Neuron (in vitro differentiated cells): ENCODE data around the gene SERPINA3.

ENCODE experiments used
- H2AFZ ChIP-seq: one replicate; pipeline ENCODE4 v1.6.1; 2013; ENCODE audit warnings: low read depth, mild to moderate bottlenecking, inconsistent platforms, low read length, moderate library complexity
- H3K27me3 ChIP-seq: one replicate; pipeline ENCODE4 v1.6.1; 2013; ENCODE audit warnings: low read length; ENCODE audit not compliant: insufficient read depth
- H3K36me3 ChIP-seq: one replicate; pipeline ENCODE4 v1.6.1; 2013; ENCODE audit warnings: low read length; ENCODE audit not compliant: insufficient read depth
- H3K4me1 ChIP-seq: one replicate; pipeline ENCODE4 v1.6.1; 2013; ENCODE audit warnings: low read length; ENCODE audit not compliant: insufficient read depth
- H3K4me3 ChIP-seq: 2 replicates; pipeline ENCODE4 v1.5.1; 2013; ENCODE audit warnings: mild to moderate bottlenecking, low read length, moderate library complexity
- H3K9me3 ChIP-seq: one replicate; pipeline ENCODE4 v1.6.1; 2013; ENCODE audit warnings: low read length

The SERPINA3 gene

DNA sequence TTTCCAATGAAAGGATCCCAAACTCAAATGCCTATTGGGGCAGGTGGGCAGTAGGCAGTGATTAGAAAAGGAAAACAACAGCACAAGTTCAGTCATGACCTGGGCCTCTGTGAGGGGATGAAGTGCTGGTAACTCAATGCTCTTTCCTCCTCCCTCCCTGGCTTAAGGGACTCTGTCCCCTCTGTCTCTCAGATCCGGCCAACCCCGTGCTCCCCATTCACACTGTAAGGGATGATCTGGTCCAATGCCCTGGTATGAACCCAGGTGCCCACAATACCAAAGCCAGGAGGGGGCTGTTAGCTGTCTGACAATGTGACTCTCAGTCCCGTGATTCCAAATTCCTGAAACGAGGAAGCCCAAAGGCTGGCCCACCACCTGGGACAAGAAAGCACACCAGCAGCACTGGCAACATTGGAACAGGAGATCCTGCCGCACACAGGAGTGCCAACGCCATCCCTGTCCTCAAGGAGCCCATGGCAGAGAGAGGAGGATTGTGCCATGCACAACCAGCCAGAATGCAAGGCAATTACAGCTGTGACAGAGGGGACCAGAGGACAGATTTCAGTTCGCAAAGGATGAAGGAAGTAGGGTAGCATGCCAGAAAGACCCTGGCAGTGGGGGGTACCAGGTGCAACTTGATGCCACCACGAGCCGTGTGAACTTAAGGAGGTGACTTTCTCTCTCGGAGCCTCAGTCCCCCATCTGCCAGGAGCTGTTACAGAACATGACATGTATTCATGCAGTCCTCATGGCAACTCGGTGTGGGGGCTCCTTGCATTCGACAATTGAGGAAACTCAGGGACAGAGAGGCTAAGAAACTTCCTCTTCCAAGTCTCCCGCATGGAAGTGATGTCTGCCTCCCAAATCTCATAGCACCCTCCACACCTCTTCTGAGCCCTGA lies 37.6 kb downstream of the SERPINA3 start:
- Histone ChIP-seq H2AFZ (no peak overlapping the region), H3K36me3 (no peaks in the 10 kb centered on the region), H3K4me1 (no peaks in the 10 kb centered on the region), H3K4me3 (no peak overlapping the region), H3K9me3 (no peaks in the 10 kb centered on the region), H3K27me3 (no peaks in the 10 kb centered on the region)

DNA sequence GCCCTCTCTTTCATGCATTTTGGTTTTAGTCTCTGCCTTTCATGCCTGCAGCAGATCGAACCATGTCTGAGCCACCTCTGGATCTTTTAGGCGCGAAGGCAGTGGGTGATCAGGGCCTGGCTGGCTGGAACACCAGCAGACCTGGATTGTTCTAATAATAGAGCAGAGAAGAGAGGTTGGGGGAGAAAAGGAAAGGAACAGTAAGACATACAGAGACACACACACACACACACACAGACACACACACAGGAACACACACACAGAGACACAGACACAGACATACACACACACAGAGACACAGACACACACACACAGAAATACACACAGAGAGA lies 38.2 kb downstream of the SERPINA3 start:
- Histone ChIP-seq H3K36me3 (no peaks in the 10 kb centered on the region), H3K4me3 (no peak overlapping the region), H2AFZ (no peak overlapping the region), H3K4me1 (no peaks in the 10 kb centered on the region), H3K9me3 (no peaks in the 10 kb centered on the region), H3K27me3 (no peaks in the 10 kb centered on the region)

DNA sequence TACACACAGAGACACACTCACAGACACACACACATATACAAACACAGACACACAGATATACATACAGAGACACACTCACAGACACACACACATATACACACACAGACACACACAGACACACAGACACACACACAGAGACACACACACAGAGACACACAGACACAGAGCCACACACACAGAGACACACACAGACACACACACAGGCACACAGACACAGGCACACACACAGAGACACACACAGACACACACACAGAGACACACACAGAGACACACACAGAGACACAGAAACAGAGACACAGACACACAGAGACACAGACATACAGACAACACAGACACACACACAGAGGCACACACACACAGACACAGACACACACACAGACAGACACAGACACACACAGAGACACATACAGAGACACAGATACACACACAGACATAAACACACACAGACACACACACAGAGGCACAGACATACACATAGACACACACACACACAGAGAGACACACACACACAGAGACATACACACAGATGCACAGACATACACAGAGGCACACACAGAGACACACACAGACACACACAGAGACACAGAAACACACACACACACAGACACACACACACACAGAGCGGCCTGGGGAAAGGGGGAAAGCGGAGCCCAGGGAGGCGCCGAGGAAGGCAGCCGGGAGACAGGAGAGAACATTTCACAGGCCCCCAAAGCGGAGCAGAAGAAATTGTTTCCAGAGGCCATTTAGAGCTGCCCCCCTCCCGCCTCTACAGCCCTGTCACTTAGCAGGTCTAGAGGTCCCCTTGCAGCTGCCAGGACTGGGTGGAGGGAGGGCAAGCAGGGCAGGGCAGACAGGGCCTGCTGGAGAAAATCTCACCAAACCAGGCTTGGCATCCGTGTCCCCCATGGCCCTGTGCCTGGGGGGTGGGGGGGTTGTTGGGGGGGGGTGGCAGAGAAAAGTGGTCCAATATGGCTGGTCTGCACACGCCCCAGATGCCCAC lies 38.9 kb downstream of the SERPINA3 start:
- no peaks in the 10 kb centered on the region for H3K36me3 ChIP-seq
- no peak overlapping the region for H2AFZ ChIP-seq
- no peak overlapping the region for H3K4me3 ChIP-seq
- no peaks in the 10 kb centered on the region for H3K9me3 ChIP-seq
- H3K27me3 ChIP-seq = no peaks in the 10 kb centered on the region
- H3K4me1 ChIP-seq = no peaks in the 10 kb centered on the region

DNA sequence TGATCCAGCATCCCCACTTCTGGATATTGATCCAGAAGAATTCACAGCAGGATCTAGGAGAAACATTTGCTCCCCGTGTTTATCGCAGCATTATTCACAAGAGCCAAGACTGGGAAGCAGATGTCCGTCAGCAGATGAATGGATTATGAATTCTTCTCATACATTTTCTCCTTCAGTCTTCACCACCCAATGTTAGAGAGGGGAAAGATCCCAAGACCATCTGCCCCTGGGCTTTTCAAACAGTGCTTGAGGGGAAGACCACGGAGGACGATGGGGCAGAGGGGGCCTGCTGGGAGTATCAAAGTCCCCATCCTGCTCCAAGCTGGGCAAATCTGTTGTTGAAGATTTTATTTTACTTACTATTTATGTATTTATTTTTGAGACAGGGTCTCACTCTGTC lies 41.1 kb downstream of the SERPINA3 start:
- H3K4me1 ChIP-seq = no peaks in the 10 kb centered on the region
- no peaks in the 10 kb centered on the region for H3K9me3 ChIP-seq
- H3K36me3 ChIP-seq = no peaks in the 10 kb centered on the region
- no peak overlapping the region for H2AFZ ChIP-seq
- H3K27me3 ChIP-seq = no peaks in the 10 kb centered on the region
- H3K4me3 ChIP-seq = no peak overlapping the region

DNA sequence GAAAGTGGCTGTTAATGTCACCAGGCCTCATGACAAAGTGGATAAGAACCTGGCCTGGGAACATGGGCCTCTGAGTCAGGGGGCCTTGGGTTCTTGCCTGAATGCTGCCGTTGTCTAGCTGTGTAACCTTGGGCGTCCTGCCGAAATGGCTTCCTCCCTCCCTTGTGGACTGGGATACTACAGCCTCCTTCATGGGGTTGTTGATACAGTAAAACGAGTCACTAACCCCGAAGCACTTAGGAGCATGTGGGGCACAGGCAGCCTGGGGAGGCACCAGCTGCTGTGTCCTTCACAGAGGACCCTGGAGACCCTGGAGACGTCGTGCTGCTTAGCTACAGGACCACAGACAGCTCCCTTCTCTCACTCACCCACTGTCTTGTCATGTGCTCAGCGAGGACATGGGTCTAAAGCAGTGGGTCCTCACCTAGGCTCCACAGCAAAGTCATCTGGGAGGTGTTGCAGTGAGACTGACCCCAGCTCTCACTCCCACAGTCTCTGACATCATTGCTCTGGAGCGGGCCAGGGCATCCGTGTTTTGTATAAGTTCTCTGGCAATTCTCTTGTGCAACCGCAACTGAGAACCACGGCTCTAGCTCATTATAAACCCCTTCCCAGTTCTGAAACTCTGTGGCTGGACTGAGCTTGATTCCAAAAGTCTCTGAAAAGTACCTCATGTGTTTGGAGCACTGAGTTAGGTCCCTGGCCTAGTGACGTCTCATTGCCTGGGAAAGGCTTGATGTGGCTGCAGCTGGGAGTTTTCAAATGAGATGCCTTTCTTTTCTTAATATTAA lies 42.1 kb downstream of the SERPINA3 start:
- H3K4me3 ChIP-seq = no peak overlapping the region
- no peak overlapping the region for H2AFZ ChIP-seq
- H3K4me1 ChIP-seq = no peaks in the 10 kb centered on the region
- H3K27me3 ChIP-seq = no peaks in the 10 kb centered on the region
- H3K9me3 ChIP-seq = no peaks in the 10 kb centered on the region
- no peaks in the 10 kb centered on the region for H3K36me3 ChIP-seq

DNA sequence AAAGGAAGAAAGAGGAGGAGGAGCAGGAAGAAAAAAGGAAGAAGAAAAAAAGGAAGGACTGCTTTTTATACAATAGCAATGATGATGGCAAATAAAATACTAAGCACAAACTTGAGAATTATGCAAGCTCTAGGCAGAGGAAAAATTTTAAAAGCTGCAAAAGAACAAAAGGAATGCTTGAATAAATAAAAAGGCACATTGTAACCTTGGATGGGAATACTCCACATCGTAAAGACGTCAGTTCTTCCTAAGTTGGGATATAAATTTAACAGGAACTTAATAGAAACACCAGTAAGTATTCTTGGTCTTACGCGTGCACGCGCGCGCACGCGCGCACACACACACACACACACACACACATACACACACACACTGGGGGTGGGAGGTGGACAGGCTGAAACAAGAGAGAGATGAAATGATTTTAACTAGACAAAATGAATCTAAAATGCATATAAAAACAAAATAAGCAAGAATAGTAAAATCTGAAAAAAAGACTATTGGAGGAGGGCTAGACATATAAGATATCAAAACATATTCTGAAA lies 43.0 kb downstream of the SERPINA3 start:
- no peaks in the 10 kb centered on the region for H3K9me3 ChIP-seq

DNA sequence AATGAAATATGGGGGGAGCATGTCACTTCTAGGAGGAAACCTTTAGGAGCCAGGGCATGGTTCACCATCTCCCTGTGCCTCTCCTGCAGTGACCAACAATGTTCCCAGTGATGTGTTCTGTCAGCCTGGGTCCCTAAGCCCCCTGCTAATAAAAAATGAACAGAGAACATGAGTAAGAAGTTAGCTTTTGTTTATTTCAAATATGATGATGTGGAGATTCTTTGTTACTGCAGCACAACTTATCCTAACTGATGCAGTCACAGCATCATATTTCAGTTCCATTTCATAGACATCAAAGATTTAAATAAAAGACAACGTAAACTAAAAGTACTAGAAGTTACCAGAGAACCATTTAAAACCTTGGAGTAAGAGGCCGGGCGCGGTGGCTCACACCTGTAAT lies 43.9 kb downstream of the SERPINA3 start:
- Histone ChIP-seq H3K9me3 (no peaks in the 10 kb centered on the region), H3K36me3 (no peaks in the 10 kb centered on the region), H3K4me1 (no peaks in the 10 kb centered on the region), H3K4me3 (no peak overlapping the region), H2AFZ (no peak overlapping the region), H3K27me3 (no peaks in the 10 kb centered on the region)

More for the DNA sequence above, 43.0 kb downstream of the SERPINA3 start:
- H2AFZ ChIP-seq = no peak overlapping the region
- H3K27me3 ChIP-seq = no peaks in the 10 kb centered on the region
- no peaks in the 10 kb centered on the region for H3K36me3 ChIP-seq
- no peak overlapping the region for H3K4me3 ChIP-seq
- H3K4me1 ChIP-seq = no peaks in the 10 kb centered on the region

DNA sequence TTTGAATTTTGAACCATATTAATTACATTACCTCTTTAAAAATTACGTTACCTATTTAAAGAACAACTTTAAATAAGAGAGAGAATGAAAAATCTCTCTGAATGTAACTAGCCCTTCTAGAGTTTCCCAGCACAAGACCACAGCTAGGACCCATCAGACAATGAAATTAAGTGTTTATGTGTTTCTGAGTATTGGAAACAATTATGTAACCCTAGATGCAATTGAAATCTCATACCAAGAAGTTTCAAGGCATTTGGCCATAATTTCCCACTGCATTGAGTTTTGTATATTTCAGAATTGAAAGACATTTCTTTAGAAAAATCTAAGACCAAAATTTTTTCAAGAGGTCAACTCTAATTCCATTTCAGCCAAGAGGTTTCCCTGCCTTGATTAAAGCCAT lies 47.1 kb downstream of the SERPINA3 start:
- no peaks in the 10 kb centered on the region for H3K27me3 ChIP-seq
- no peak overlapping the region for H2AFZ ChIP-seq
- H3K36me3 ChIP-seq = no peaks in the 10 kb centered on the region
- H3K9me3 ChIP-seq = no peaks in the 10 kb centered on the region
- H3K4me1 ChIP-seq = no peaks in the 10 kb centered on the region
- H3K4me3 ChIP-seq = no peak overlapping the region

DNA sequence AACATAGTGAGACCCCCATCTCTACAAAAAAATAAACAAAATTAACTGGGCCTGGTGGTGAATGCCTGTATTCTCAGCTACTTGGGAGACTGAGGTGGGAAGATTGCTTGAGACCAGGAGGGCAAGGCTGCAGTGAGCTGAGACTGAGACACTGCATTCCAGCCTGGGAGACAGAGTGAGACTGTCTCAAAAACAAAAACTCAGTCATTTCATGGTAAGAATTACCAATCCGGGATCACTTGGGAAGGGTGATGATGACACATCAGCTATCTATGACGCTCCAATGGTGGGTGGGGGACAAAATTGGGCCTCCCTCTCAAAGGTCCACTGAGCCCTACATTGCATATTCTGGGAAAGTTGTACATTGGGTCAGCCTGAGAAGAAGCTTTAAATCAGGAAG lies 47.7 kb downstream of the SERPINA3 start:
- Histone ChIP-seq H2AFZ (no peak overlapping the region), H3K9me3 (no peaks in the 10 kb centered on the region), H3K36me3 (no peaks in the 10 kb centered on the region), H3K4me3 (no peak overlapping the region), H3K27me3 (no peaks in the 10 kb centered on the region), H3K4me1 (no peaks in the 10 kb centered on the region)

DNA sequence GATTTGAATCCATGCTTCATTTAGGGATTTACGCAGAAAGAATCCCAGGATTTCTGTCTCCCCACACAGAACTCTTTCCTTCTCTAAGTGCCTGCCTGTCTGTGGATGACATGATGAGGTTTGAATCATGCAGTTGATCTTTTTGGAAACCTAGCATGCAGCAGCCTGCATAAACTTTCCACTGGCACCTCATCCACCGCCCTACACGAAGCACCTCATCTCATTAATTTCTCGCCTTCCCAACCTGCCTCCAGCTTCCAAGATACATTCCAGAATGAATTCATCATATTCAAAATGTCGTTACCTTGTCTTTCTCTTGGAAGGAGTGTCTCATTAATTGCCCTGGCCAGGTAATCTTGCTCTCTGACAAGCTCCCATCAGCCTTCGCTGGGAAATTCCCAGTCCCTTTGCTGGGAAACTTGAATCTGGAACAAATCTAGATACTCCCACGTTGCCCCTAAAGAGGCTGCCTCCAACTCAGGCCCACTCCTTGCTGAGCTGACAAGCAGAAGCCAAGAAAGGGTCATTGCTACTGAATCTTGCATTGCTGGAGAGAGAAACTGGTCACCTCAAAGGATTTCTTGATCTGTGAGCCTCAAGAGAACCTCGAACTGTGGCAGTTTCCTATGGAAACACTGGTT lies 48.2 kb downstream of the SERPINA3 start:
- Histone ChIP-seq H3K36me3 (no peaks in the 10 kb centered on the region), H3K27me3 (no peaks in the 10 kb centered on the region), H3K4me3 (no peak overlapping the region), H3K4me1 (no peaks in the 10 kb centered on the region), H3K9me3 (no peaks in the 10 kb centered on the region), H2AFZ (no peak overlapping the region)

DNA sequence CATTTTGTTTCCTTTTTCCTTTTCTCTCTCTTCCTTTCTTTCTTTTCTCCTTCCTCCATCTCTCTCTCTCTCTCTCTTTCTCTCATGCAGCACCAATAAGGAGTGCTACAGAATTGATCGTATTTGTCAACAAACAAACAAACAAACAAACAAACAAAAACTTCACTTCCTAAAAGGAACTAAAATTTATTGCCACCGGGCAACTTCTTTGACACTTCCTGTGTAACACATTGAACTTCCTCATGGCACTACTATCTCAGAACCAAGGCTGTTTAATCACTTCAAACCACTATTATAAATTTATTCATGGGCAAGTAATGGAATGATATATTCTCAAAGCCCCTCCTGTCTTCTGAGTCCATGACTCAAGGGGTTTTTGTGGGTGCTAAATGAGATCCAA lies 51.3 kb downstream of the SERPINA3 start:
- H3K9me3 ChIP-seq = no peaks in the 10 kb centered on the region
- H3K4me3 ChIP-seq = no peak overlapping the region
- no peaks in the 10 kb centered on the region for H3K36me3 ChIP-seq
- H3K27me3 ChIP-seq = no peaks in the 10 kb centered on the region
- no peaks in the 10 kb centered on the region for H3K4me1 ChIP-seq
- no peak overlapping the region for H2AFZ ChIP-seq

DNA sequence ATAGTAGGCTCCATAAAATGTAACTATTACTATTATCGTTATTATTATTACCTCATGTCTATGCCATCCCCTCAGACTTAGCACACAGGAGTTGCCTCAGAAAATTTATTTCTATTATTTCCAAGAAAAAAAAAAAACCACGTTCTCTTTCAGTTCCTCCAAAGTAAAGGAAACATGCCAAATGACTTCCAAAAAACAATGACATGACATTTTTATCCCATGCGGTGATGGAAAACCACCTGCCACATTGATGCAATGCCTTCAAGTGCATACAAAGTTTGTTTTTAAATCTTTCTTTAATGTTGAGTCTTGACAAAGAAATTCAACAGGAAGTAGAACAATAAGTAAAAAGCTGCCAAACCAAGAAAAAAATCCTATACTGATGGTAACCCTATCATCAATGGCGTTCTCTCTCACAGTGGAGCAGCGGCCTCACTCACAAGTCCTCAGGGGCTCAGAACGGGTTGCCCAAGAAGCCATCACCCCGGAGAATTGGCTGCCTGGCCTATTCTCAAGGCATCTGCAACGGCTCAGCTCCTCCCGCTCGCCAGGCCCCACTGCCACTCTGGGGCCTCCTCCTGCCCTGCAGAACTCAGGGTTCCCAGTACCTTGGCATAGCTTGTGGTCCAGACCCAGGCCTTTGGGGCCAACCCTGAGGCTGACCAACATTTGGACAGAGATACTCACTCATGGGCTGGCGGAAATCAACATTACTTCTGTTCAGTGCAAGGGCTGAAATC lies 51.9 kb downstream of the SERPINA3 start:
- Histone ChIP-seq H2AFZ (no peak overlapping the region), H3K4me3 (no peak overlapping the region), H3K36me3 (no peaks in the 10 kb centered on the region), H3K27me3 (no peaks in the 10 kb centered on the region), H3K9me3 (no peaks in the 10 kb centered on the region), H3K4me1 (no peaks in the 10 kb centered on the region)
